ENCODE measurements around the gene ADARB2.
"Not testable (repeated sequence)": the region's sequence is repeated elsewhere in the genome, so short reads cannot be mapped to it uniquely, and the experiment has no call there.

Gene ADARB2

DNA sequence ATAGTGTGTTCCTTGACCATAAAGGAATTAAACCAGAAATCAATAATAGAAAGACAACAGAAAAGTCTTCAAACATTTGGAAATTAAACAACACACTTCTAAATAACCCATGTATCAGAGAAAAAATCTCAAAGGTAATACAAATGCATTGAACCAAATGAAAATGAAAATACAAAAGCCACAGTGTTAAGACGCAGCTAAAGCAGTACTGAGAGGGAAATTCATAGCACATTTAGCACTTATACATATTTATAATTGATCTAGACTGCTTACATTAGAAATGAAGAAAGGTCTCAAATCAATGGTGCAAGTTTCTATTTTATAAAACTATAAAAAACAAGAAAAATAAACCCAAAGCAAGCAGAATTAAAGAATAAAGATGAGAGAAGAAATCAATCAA lies 306.1 kb downstream of the ADARB2 start:
- H3K27ac ChIP-seq, result no peak overlapping the region
- no peak for TF ChIP-seq ZFX (IDR thresholded peaks at IDR 0.05; ENCODE audit: borderline replicate concordance)
- TF ChIP-seq, protein P1, sequence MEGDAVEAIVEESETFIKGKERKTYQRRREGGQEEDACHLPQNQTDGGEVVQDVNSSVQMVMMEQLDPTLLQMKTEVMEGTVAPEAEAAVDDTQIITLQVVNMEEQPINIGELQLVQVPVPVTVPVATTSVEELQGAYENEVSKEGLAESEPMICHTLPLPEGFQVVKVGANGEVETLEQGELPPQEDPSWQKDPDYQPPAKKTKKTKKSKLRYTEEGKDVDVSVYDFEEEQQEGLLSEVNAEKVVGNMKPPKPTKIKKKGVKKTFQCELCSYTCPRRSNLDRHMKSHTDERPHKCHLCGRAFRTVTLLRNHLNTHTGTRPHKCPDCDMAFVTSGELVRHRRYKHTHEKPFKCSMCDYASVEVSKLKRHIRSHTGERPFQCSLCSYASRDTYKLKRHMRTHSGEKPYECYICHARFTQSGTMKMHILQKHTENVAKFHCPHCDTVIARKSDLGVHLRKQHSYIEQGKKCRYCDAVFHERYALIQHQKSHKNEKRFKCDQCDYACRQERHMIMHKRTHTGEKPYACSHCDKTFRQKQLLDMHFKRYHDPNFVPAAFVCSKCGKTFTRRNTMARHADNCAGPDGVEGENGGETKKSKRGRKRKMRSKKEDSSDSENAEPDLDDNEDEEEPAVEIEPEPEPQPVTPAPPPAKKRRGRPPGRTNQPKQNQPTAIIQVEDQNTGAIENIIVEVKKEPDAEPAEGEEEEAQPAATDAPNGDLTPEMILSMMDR (IDR thresholded peaks at IDR 0.05), result no peak

DNA sequence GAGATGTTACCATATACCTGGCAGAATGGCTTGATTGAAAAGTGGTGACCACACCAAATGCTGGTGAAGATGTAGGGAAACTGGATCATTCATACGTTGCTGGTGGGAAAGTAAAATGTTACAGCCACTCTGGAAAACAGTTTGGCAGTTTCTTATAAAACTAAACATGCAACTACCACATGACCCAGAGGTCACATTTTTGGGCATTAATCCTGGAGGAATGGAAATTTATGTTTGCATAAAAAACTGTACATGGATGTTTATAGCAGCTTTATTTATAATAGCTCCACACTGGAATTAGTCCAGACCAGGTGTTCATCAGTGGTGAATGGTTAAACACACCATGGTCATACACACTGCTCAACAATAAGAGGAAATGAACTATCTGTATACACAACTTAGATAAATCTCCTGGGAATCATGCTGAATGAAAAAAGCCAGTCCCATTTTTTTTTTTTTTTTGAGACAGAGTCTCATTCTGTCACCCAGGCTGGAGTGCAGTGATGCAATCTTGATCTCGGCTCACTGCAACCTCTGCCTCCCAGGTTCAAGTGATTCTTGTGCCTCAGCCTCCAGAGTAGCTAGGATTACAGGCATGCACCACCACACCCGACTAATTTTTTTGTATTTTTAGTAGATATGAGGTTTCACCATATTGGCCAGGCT lies 309.7 kb downstream of the ADARB2 start:
- H3K27ac ChIP-seq, result not testable (repeated sequence)

- TF ChIP-seq, protein P1 (IDR thresholded peaks at IDR 0.05), result no peak
- no peak for TF ChIP-seq ZFX (IDR thresholded peaks at IDR 0.05; ENCODE audit: borderline replicate concordance)
- no peak overlapping the region for H3K27ac ChIP-seq
These were observed 310.5 kb downstream of the ADARB2 start for GRCh38 chr10:1426786-1427185.

DNA sequence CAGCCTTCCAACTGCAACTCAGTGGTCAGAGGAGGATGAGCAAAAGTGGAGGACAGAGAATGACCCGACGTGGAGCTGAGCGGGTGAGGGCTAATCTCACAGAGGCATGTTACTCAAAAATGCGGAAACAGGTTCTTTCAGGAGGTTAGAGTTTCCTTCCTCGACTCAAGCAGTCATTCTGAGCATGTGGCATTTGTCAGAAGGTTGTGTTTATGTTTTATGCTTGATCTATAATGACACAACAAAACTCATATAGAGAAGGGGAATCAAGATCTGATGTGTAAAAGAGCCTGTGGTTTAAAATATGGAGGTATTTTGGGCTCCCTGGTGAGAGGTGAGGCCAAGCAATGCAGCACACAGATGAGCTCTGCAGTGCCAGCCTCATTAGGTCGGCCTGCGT lies 311.4 kb downstream of the ADARB2 start:
- no peak overlapping the region for H3K27ac ChIP-seq
- TF ChIP-seq ZFX (IDR thresholded peaks at IDR 0.05; ENCODE audit: borderline replicate concordance), result no peak
- TF ChIP-seq, protein P1 (IDR thresholded peaks at IDR 0.05), result no peak

DNA sequence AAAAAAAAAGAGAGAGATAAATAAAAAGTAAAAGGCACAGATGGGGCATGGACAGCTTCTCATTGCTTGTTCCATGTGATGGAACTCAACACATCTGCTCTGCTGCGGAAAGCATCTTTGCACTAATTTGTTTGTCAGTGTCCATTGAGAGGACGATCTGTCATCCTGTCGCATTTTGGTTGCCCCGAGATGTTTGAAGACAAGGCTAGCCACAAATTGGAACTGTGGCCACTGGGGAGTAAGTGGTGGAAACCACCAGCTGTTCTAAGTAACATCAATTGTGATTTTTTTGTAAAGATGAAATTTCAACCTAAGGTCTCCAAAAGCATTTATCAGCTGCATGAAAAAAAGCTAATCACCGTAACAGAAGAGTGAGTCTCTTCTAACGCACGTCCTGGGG lies 312.7 kb downstream of the ADARB2 start:
- TF ChIP-seq ZFX (IDR thresholded peaks at IDR 0.05; ENCODE audit: borderline replicate concordance), result no peak
- TF ChIP-seq, protein P1 (IDR thresholded peaks at IDR 0.05), result no peak
- no peak overlapping the region for H3K27ac ChIP-seq

GRCh38 chr10:1423676-1424253 lies 313.6 kb downstream of the ADARB2 start:
- H3K27ac ChIP-seq, result no peak overlapping the region
- no peak for TF ChIP-seq ZFX (IDR thresholded peaks at IDR 0.05; ENCODE audit: borderline replicate concordance)
- TF ChIP-seq, protein P1 (IDR thresholded peaks at IDR 0.05), result no peak

GRCh38 chr10:1422275-1422674 lies 315.1 kb downstream of the ADARB2 start:
- H3K27ac ChIP-seq, result no peak overlapping the region
- TF ChIP-seq, protein P1 (IDR thresholded peaks at IDR 0.05), result no peak
- no peak for TF ChIP-seq ZFX (IDR thresholded peaks at IDR 0.05; ENCODE audit: borderline replicate concordance)
